GM12875 (cell line): ENCODE data around the gene UBE2I.
A peak's percentile ranks its signal among the peaks of the same experiment; 100 is the strongest.
"Not testable (repeated sequence)": the region's sequence is repeated elsewhere in the genome, so short reads cannot be mapped to it uniquely, and the experiment has no call there.

Experiments
- H3K4me3 ChIP-seq: one replicate; pipeline ENCODE4 v1.5.1; 2011; ENCODE audit warnings: low read depth, low read length, control low read depth
- TF ChIP-seq, protein P1 (sequence below): IDR thresholded peaks from 2 replicates; pipeline ENCODE4 v1.5.1; 2011; ENCODE audit warnings: low read depth, mild to moderate bottlenecking, control low read depth, inconsistent platforms, low read length, moderate library complexity, borderline replicate concordance; ENCODE audit not compliant: insufficient read depth

UBE2I gene

DNA sequence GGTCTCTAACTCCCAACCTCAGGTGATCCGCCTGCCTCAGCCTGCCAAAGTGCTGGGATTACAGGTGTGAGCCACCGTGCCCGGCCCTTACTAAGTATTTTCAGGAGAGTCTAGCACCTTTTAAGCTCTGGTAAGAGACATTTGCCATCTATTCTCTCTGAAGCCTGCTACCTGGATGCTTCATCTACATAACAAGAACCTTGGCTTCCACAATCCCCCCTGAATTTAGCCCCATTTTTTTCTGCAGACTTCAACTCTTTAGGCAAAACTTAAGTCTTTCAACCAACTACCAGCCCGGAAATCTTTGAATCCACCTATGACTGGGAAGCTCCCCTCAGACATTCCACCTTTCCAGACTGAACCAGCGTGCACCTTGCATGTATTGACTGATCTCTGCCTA lies 14.0 kb upstream of the UBE2I start:
- no peak overlapping the region for H3K4me3 ChIP-seq
- TF ChIP-seq, protein P1, sequence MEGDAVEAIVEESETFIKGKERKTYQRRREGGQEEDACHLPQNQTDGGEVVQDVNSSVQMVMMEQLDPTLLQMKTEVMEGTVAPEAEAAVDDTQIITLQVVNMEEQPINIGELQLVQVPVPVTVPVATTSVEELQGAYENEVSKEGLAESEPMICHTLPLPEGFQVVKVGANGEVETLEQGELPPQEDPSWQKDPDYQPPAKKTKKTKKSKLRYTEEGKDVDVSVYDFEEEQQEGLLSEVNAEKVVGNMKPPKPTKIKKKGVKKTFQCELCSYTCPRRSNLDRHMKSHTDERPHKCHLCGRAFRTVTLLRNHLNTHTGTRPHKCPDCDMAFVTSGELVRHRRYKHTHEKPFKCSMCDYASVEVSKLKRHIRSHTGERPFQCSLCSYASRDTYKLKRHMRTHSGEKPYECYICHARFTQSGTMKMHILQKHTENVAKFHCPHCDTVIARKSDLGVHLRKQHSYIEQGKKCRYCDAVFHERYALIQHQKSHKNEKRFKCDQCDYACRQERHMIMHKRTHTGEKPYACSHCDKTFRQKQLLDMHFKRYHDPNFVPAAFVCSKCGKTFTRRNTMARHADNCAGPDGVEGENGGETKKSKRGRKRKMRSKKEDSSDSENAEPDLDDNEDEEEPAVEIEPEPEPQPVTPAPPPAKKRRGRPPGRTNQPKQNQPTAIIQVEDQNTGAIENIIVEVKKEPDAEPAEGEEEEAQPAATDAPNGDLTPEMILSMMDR: no peak

DNA sequence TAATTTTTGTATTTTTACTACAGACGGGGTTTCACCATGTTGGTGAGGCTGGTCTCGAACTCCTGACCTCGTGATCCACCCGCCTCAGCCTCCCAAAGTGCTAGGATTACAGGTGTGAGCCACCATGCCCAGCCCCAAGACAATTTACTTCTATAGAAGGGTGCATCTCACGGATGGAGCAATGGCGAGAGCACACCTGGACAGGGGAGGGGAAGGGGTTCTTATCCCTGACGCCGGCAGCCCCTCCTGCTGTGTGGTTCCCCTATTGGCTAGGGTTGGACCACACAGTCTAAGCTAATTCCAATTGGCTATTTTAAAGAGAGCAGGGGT lies 12.8 kb upstream of the UBE2I start:
- not testable (repeated sequence) for H3K4me3 ChIP-seq

DNA sequence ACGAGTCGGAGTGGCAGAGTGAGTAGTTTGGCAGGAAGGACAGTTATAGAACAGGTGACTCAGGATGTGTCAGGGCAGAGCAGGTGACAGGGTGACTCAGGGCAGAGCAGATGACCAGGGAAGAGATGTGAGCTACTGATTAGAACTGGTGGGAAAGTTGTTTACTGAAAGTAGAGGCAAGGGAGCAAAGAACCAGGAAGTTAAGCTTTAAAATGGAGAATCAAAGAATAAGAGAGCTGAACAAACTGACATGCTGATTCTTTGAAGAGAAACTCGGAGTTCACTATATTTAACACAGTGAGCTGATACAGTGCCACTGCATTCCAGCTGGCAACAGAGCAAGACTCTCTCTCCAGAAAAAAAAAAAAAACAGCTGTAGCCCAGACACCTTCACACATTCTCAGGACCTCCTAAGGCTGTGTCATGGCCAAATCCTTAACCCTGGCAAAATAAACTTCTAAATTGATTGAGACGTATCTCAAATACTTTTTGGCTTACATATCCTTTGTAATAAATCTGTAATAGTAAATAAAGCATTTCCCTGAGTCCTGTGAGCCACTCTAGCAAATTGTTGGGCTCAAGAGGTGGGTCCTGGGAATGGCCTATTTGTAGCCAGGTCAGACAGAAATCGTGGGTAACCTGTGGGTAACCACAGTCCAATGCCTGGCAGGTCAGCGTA lies 12.3 kb upstream of the UBE2I start:
- H3K4me3 ChIP-seq: no peak overlapping the region
- TF ChIP-seq, protein P1: no peak

DNA sequence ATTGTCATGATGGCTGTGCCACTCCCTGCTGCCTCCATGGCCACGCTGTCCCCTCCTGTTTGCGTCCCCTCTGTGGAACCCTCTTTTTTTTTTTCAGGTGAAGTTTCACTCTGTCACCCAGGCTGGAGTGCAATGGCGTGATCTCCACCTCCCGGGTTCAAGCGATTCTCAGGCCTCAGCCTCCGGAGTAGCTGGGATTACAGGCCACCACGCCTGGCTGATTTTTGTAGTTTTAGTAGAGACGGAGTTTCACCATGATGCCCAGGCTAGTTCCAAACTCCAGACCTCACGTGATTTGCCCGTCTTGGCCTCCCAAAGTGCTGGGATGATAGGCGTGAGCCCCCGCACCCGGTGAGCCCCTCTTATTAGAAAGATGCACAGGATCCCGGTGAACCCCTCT lies 11.0 kb upstream of the UBE2I start:
- TF ChIP-seq, protein P1: no peak

DNA sequence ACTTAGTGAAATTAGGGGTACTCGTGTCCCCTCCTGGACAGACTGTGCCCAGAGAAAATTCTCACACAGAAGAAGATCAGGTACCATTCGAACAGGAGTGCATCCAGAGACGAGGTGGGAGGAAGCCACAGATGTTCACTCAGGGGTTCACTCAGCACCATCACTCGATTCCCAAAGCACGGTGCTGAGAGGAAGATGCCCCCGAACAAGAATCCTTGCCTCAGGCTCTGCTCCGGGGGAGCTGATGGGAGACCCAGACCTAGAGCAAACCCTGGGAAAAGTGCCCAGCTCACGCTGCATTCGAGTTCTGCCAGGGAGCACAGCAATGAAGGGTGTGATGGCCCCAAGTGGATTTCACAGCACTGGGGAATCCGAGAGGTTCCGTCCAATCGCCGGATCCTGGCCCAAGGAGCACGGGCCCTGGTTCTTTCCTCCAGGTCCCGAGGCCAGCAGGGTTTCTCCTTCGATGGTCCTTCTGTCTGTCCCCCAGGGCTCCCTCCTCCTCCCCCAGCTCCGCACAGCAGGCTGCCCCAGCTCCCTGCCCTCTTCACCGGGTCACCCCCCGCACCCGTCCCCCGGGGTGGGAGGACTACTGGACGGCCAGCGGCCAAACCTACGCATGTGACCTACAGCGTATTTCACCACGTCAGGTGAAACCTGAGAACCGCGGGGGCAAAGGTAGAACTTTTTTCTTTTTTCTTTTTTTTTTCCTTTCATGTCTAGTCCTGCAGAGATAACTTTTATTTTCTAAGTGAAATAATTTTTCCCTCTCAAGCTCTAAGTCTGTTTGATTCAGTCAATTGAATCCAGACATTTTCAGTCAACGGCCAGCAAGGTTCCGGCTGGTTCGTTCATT lies 10.2 kb upstream of the UBE2I start:
- H3K4me3 ChIP-seq: no peak overlapping the region
- TF ChIP-seq, protein P1: no peak

More for the DNA sequence above, 11.0 kb upstream of the UBE2I start:
- no peak overlapping the region for H3K4me3 ChIP-seq

DNA sequence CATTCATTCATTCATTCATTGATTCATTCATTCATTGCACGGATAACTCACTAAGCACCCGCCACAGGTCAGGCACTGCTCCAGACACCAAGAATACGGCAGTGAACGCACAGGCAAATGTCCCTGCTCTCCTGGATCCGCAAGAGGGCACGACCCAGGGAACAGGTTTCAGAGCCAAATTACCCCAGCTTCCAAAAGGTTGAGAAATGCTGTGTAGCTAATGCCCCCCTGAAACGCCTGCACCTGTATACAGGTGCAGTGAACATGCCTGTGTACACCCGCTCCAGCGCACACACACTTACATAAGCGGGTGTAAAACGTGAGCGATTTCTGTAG lies 9.6 kb upstream of the UBE2I start:
- TF ChIP-seq, protein P1: no peak
- no peak overlapping the region for H3K4me3 ChIP-seq

DNA sequence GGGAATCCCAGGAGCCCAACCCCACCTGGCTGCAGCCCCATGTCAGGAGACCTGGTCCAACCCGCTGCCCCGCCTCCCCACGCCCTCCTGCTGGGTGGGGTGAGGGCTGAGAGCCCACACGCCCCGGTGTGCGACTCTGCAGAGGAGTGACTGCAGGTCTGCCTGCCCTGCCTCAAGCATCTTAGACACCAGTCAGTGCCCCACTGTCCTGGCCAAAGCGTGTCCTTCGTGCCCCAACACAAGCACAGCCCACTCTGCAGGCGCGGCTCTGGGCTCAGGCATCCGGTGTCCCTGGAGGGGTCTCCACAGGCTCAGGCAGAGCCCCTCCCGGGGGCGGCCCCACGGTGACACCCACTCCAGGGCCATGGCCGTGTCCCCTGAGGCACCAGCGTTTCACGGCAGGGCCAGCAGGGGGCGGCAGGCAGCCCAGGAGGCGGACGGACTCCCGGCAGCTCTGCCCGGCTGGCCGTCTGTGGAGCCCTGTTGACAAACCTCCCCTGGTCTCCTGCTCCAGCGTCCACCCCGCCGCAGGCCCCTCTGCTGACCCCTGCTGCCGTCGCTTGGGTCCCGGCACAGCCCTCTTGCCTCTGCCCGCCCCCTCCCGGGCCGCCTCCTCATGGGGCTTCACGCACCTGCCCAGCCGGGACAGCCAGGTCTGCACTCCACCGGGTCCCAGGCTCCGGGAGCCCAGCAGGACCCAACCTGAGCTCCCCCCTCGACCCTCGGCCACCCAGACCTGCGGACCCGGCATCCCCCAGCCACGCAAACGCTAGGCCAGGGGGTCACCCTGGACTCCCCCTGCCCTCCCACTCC lies 8.6 kb upstream of the UBE2I start:
- TF ChIP-seq, protein P1: peak; percentile 98
- no peak overlapping the region for H3K4me3 ChIP-seq
